Endodermal cell (in vitro differentiated cells): ENCODE results near the gene DGKQ. TPM values are rescaled to one million over a fixed set of nuclear protein-coding genes. Genes with fewer than 3 reads are reported as not detected.
A peak's percentile ranks its signal among the peaks of the same experiment; 100 is the strongest.

Experiments
- DNase-seq: peaks from one replicate; pipeline ENCODE4 v3.0.0-alpha.2; 2017
- H3K27ac ChIP-seq: 2 replicates; pipeline ENCODE4 v1.5.1; 2013; ENCODE audit warnings: mild to moderate bottlenecking, low read depth, low read length, moderate library complexity
- H3K27me3 ChIP-seq: 2 replicates; pipeline ENCODE4 v1.6.1; 2013; ENCODE audit warnings: mild to moderate bottlenecking, low read length, moderate library complexity; ENCODE audit not compliant: insufficient read depth, control insufficient read depth, poor library complexity, severe bottlenecking
- H3K36me3 ChIP-seq: 2 replicates; pipeline ENCODE4 v1.7.0; 2013; ENCODE audit warnings: mild to moderate bottlenecking, low read length, moderate library complexity; ENCODE audit not compliant: control insufficient read depth, insufficient read depth
- H3K4me1 ChIP-seq: one replicate; pipeline ENCODE4 v1.7.0; 2013; ENCODE audit warnings: low read length; ENCODE audit not compliant: control insufficient read depth, insufficient read depth
- H3K4me3 ChIP-seq: 2 replicates; pipeline ENCODE4 v1.5.1; 2013; ENCODE audit warnings: mild to moderate bottlenecking, low read length, moderate library complexity
- H3K9ac ChIP-seq: 2 replicates; pipeline ENCODE4 v1.6.1; 2013; ENCODE audit warnings: mild to moderate bottlenecking, low read length, moderate library complexity; ENCODE audit not compliant: poor library complexity, severe bottlenecking; ENCODE audit errors: extremely low read depth
- H3K9me3 ChIP-seq: 2 replicates; pipeline ENCODE4 v1.6.1; 2013; ENCODE audit warnings: mild to moderate bottlenecking, low read length, moderate library complexity; ENCODE audit not compliant: control insufficient read depth
- H3K27ac Mint-ChIP-seq: 2 replicates; pipeline ENCODE4 v1.8.0; 2020; ENCODE audit warnings: mixed read lengths
- H3K27me3 Mint-ChIP-seq: 2 replicates; pipeline ENCODE4 v1.8.0; 2021; ENCODE audit warnings: mild to moderate bottlenecking, mixed read lengths; ENCODE audit not compliant: insufficient read depth
- H3K36me3 Mint-ChIP-seq: 2 replicates; pipeline ENCODE4 v1.8.0; 2020; ENCODE audit warnings: low read depth, mixed read lengths
- H3K4me1 Mint-ChIP-seq: 2 replicates; pipeline ENCODE4 v1.8.0; 2020; ENCODE audit warnings: mixed read lengths
- H3K4me3 Mint-ChIP-seq: 2 replicates; pipeline ENCODE4 v1.8.0; 2020; ENCODE audit warnings: mild to moderate bottlenecking, moderate library complexity, mixed read lengths
- H3K9me3 Mint-ChIP-seq: 2 replicates; pipeline ENCODE4 v1.8.0; 2020; ENCODE audit warnings: mild to moderate bottlenecking, mixed read lengths
- WGBS, 2 experiments: methylation state at CpG; one replicate each; pipeline versions ENCODE4 v1.1.5 to v1.1.7; 2013; ENCODE audit warnings: missing lambda C conversion rate in 2 of 2, mixed read lengths in 1 of 2; ENCODE audit not compliant: insufficient coverage in 1 of 2, insufficient read length in 1 of 2; 5-methylcytosine and 5-hydroxymethylcytosine counted together
- total RNA-seq, 2 donors: library from RNA; stranded (reverse); fragmentation: NEBNext Ultra II Directional in 1 of 2; extraction: Animal tissue kit (Norgen Biotek cat#: 25700) in 1 of 2; gene quantifications; 2 replicates in 1 of 2; 3 replicates in 1 of 2; pipeline ENCODE4 v1.2.1, GENCODE V29; 2021
- TF ChIP-seq, protein P1 (sequence below): fragments of 200-600 bp; sonication (generic); conservative IDR thresholded peaks from 2 replicates; pipeline ENCODE4 v1.5.0; 2021; ENCODE audit warnings: antibody characterized with exemption, mild to moderate bottlenecking

Gene DGKQ
- total RNA-seq, 2 donors from 2014 or later = 26.3 to 31.1 TPM

DNA sequence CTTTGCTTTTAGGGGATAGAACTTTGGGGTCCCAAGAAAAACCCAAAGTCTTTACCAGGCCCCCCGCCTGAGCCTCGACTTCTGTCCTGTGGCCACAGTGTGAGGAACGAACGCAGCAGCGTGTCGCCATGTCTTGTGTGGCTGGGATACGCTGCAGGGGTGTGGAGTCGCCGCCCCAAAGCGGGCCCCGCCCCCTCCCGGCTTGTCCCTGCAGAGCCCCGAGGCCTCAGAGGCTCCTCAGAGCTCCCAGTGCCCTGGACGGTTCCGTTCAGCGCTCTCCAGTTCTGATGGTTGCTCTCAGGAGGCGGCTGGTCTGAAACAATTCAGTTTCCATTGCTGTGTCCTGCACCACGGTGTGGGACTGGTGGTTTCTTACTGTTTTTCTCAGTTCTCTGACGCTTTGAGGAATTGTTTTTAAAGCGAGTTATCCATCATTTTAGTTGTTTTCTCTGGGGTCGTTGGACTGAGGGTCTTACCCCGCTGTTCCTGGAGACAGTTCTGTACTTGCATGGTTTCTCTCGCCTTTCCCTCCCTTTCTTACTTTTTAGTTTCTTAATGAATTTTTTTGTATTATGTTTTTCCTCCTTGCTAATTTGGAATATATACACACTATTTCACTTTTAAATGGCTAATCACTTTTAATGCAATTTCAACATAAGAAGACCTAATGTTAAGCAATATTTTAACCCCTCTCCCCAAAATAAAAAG is 11.9 kb upstream of the DGKQ start:
- peak; percentile 92 for DNase-seq
- H3K27me3 Mint-ChIP-seq = peaks cover 4% of the 10 kb centered on the region
- H3K36me3 Mint-ChIP-seq = peaks cover 2% of the 10 kb centered on the region
- no peaks in the 10 kb centered on the region for H3K9me3 ChIP-seq
- no peak overlapping the region for H3K27ac Mint-ChIP-seq
- no peak overlapping the region for H3K9ac ChIP-seq
- H3K4me1 ChIP-seq = no peaks in the 10 kb centered on the region
- no peak overlapping the region for H3K27ac ChIP-seq
- no peaks in the 10 kb centered on the region for H3K36me3 ChIP-seq
- no peaks in the 10 kb centered on the region for H3K9me3 Mint-ChIP-seq
- WGBS, 2 experiments = 35 to 39% methylated on average over 17 to 23 of the region's 23 CpGs
- peaks cover 10% of the 10 kb centered on the region for H3K4me1 Mint-ChIP-seq
- TF ChIP-seq, protein P1, sequence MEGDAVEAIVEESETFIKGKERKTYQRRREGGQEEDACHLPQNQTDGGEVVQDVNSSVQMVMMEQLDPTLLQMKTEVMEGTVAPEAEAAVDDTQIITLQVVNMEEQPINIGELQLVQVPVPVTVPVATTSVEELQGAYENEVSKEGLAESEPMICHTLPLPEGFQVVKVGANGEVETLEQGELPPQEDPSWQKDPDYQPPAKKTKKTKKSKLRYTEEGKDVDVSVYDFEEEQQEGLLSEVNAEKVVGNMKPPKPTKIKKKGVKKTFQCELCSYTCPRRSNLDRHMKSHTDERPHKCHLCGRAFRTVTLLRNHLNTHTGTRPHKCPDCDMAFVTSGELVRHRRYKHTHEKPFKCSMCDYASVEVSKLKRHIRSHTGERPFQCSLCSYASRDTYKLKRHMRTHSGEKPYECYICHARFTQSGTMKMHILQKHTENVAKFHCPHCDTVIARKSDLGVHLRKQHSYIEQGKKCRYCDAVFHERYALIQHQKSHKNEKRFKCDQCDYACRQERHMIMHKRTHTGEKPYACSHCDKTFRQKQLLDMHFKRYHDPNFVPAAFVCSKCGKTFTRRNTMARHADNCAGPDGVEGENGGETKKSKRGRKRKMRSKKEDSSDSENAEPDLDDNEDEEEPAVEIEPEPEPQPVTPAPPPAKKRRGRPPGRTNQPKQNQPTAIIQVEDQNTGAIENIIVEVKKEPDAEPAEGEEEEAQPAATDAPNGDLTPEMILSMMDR = peak; percentile 34
- no peak overlapping the region for H3K4me3 ChIP-seq
- peak overlapping the region; percentile 76 for H3K4me3 Mint-ChIP-seq
- H3K27me3 ChIP-seq = peaks cover 10% of the 10 kb centered on the region

DNA sequence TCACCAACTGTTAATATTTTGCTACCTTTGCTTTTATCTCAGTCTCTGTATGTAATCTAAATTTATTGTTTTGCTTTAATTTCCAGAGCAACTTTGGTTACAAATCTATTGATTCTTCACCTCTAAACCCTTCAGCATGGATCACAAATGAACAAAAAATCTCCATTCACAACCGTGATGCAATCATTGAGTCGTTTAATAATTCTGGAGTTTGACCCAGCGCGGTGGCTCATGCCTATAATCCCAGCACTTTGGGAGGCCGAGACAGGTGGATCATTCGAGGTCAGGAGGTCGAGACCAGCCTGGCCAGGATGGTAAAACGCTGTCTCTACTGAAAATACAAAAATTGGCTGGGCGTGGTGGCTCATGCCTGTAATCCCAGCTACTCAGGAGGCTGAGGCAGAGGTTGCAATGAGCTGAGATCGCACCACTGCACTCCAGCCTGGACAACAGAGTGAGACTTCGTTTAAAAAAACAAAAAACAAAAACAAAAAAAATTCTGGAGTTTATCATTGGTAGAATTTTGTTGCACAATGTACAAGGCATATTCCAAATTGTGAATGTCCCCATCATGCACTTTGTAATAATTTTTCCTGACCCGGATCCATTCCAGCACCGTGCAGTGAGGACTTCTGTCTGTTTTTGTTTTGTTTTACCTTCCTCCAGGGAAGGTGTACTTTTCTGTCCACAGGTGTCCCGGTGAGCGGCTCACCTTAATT is 11.1 kb upstream of the DGKQ start:
- H3K36me3 ChIP-seq = no peaks in the 10 kb centered on the region
- no peak overlapping the region for H3K27ac Mint-ChIP-seq
- no peaks in the 10 kb centered on the region for H3K4me1 ChIP-seq
- peaks cover 10% of the 10 kb centered on the region for H3K27me3 ChIP-seq
- H3K27ac ChIP-seq = no peak overlapping the region
- peaks cover 4% of the 10 kb centered on the region for H3K27me3 Mint-ChIP-seq
- DNase-seq = no peak
- H3K4me3 ChIP-seq = no peak overlapping the region
- WGBS, 2 experiments = 85 to 88% methylated on average over 13 to 15 of the region's 15 CpGs
- no peaks in the 10 kb centered on the region for H3K9me3 Mint-ChIP-seq
- no peaks in the 10 kb centered on the region for H3K9me3 ChIP-seq
- peaks cover 10% of the 10 kb centered on the region for H3K4me1 Mint-ChIP-seq
- peak overlapping the region; percentile 76 for H3K4me3 Mint-ChIP-seq
- TF ChIP-seq, protein P1 = no peak
- peaks cover under 1% of the 10 kb centered on the region for H3K36me3 Mint-ChIP-seq
- no peak overlapping the region for H3K9ac ChIP-seq

- peaks cover 10% of the 10 kb centered on the region for H3K27me3 ChIP-seq
- H3K4me3 Mint-ChIP-seq = no peak overlapping the region
Measured at GRCh38 chr4:982814-983213, 9.4 kb upstream of the DGKQ start.

More at GRCh38 chr4:982814-983213, 9.4 kb upstream of the DGKQ start:
- Histone ChIP-seq H3K4me3 (no peak overlapping the region), H3K36me3 (no peaks in the 10 kb centered on the region), H3K9ac (no peak overlapping the region), H3K27ac (no peak overlapping the region), H3K4me1 (no peaks in the 10 kb centered on the region), H3K9me3 (no peaks in the 10 kb centered on the region)
- Mint-ChIP-seq H3K36me3 (no peaks in the 10 kb centered on the region), H3K4me1 (peaks cover 14% of the 10 kb centered on the region), H3K27me3 (peaks cover 4% of the 10 kb centered on the region), H3K9me3 (no peaks in the 10 kb centered on the region), H3K27ac (no peak overlapping the region)
- TF ChIP-seq, protein P1 = no peak
- WGBS, 2 experiments = 94% methylated on average over 15 of the region's 15 CpGs
- DNase-seq = no peak
